Tibial nerve (tissue), 4 donors: Measurements from ENCODE around the gene SBK2.

ENCODE experiments used
- EP300 ChIP-seq, 2 donors: sonication (generic); formaldehyde crosslinking; IDR thresholded peaks; one replicate each; pipeline ENCODE4 v1.6.1; 2017; ENCODE audit warnings: antibody characterized with exemption in 2 of 2, mild to moderate bottlenecking in 1 of 2
- TF ChIP-seq, protein P1 (sequence below), 5 experiments: fragments of 200-600 bp in 3 of 5; fragments of 450-650 bp in 2 of 5; sonication (generic) in 3 of 5; IDR thresholded peaks; one replicate each; pipeline ENCODE4 v1.5.1; 2016 to 2019; ENCODE audit warnings: antibody characterized with exemption in 5 of 5, mild to moderate bottlenecking in 3 of 5, moderate library complexity in 2 of 5

DNA sequence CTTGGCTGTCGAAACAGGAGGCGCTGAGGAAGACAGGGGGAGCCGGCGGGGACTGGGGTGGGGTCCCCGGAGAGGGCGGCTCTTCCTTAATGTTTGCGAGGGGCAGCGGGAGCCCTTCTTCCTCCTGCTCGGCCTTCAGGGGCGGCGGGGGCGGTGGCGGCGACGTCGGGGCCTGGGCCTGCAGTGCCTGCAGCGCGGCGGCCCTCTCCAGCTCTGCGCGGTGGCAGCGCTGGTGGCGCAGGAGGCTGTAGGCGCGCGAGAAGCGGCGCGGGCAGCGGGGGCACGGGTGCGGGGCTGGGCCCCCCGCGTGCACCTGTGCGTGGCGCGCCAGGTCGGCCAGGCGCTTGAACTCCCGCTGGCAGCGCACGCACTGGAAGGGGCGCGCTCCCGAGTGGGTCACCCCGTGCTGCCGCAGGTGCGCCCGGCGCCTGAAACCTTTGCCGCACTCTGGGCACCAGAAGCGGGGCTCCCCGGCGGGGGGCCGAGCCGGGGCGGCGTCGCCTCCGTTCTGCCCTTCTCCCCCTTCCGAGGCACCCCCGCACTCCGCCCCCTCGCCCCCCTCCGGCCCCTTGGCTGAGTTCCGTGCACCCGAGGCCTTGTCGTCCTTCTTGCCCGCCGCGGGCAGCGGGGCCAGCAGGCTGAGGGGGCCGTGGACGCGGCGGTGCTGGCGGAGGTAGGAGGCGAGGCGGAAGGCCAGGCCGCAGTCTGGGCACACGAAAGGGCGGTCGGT is 41.3 kb upstream of the SBK2 start:
- TF ChIP-seq EP300 (IDR thresholded peaks at IDR 0.05), result no peak
- TF ChIP-seq, protein P1, sequence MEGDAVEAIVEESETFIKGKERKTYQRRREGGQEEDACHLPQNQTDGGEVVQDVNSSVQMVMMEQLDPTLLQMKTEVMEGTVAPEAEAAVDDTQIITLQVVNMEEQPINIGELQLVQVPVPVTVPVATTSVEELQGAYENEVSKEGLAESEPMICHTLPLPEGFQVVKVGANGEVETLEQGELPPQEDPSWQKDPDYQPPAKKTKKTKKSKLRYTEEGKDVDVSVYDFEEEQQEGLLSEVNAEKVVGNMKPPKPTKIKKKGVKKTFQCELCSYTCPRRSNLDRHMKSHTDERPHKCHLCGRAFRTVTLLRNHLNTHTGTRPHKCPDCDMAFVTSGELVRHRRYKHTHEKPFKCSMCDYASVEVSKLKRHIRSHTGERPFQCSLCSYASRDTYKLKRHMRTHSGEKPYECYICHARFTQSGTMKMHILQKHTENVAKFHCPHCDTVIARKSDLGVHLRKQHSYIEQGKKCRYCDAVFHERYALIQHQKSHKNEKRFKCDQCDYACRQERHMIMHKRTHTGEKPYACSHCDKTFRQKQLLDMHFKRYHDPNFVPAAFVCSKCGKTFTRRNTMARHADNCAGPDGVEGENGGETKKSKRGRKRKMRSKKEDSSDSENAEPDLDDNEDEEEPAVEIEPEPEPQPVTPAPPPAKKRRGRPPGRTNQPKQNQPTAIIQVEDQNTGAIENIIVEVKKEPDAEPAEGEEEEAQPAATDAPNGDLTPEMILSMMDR (IDR thresholded peaks at IDR 0.05), result no peak
